ENCODE data around the gene TSPEAR.

DNA sequence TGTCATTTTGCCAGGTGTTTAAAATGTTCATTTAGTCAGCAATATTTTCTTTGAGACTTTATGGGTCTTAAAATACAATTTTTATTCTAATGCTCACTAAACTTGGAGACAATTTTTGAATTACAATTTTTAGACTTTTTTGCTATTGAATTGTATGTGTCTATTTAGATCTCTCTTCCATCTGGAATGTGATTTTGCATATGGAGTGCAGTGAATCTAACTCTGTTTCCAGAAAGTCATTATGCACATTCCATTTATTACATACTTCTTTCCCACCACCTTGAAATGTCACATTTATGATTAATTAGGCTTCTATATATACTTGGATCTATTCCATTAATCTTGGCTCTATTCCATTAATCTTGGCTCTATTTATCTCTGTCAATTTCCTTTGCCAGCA, 5.6 kb upstream of the TSPEAR start:
- no peak for TF ChIP-seq POLR2A (IDR thresholded peaks at IDR 0.05)
- TF ChIP-seq, protein P1, sequence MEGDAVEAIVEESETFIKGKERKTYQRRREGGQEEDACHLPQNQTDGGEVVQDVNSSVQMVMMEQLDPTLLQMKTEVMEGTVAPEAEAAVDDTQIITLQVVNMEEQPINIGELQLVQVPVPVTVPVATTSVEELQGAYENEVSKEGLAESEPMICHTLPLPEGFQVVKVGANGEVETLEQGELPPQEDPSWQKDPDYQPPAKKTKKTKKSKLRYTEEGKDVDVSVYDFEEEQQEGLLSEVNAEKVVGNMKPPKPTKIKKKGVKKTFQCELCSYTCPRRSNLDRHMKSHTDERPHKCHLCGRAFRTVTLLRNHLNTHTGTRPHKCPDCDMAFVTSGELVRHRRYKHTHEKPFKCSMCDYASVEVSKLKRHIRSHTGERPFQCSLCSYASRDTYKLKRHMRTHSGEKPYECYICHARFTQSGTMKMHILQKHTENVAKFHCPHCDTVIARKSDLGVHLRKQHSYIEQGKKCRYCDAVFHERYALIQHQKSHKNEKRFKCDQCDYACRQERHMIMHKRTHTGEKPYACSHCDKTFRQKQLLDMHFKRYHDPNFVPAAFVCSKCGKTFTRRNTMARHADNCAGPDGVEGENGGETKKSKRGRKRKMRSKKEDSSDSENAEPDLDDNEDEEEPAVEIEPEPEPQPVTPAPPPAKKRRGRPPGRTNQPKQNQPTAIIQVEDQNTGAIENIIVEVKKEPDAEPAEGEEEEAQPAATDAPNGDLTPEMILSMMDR (IDR thresholded peaks at IDR 0.05 in 4 of 5, conservative IDR thresholded peaks at IDR 0.05 in 1 of 5), result no peak

All from gastrocnemius medialis (tissue), 4 donors.